NCI-H1436 (cell line): ENCODE data around the gene NDUFS5.
"Not testable (repeated sequence)": the region's sequence is repeated elsewhere in the genome, so short reads cannot be mapped to it uniquely, and the experiment has no call there.

Experiments used
- DNase-seq: peaks from one replicate; lab custom pipeline; 2025; lab: John Stamatoyannopoulos, UW

Gene NDUFS5

GRCh38 chr1:39063775-39064174, 37.6 kb downstream of the NDUFS5 start:
- no peak for DNase-seq

GRCh38 chr1:39065542-39065941, 39.4 kb downstream of the NDUFS5 start:
- no peak for DNase-seq

GRCh38 chr1:39068227-39068626, 42.1 kb downstream of the NDUFS5 start:
- DNase-seq: not testable (repeated sequence)

GRCh38 chr1:39071557-39071956, 45.4 kb downstream of the NDUFS5 start:
- not testable (repeated sequence) for DNase-seq

GRCh38 chr1:39076127-39076798, 50.1 kb downstream of the NDUFS5 start:
- no peak for DNase-seq

- DNase-seq: no peak
Measured at GRCh38 chr1:39076799-39077148, 50.6 kb downstream of the NDUFS5 start.

- no peak for DNase-seq
Measured at GRCh38 chr1:39080269-39080826, 54.2 kb downstream of the NDUFS5 start.

- DNase-seq: no peak
Measured at GRCh38 chr1:39080831-39081270, 54.7 kb downstream of the NDUFS5 start.

GRCh38 chr1:39081271-39082009, 55.3 kb downstream of the NDUFS5 start:
- no peak for DNase-seq

GRCh38 chr1:39082010-39082799, 56.1 kb downstream of the NDUFS5 start:
- DNase-seq: no peak

- DNase-seq: no peak
Measured at GRCh38 chr1:39082811-39083576, 56.8 kb downstream of the NDUFS5 start.

- DNase-seq: no peak
Measured at GRCh38 chr1:39084191-39084590, 58.0 kb downstream of the NDUFS5 start.
